WTC11 (cell line): ENCODE measurements around the gene FNDC3A.

ENCODE experiments used
- ATF1 ChIP-seq: sonication (generic); formaldehyde crosslinking; IDR thresholded peaks from 2 replicates; pipeline ENCODE4 v1.8.1; 2023; ENCODE audit warnings: mild to moderate bottlenecking, moderate library complexity, missing genetic modification reagents
- GABPB1 ChIP-seq: sonication (generic); formaldehyde crosslinking; IDR thresholded peaks from 2 replicates; pipeline ENCODE4 v1.8.1; 2023; ENCODE audit warnings: mild to moderate bottlenecking, missing genetic modification reagents
- IRF2 ChIP-seq: sonication (generic); formaldehyde crosslinking; IDR thresholded peaks from 2 replicates; pipeline ENCODE4 v1.8.0; 2022; ENCODE audit warnings: low read depth, missing genetic modification reagents, borderline replicate concordance
- JUN ChIP-seq: sonication (generic); formaldehyde crosslinking; IDR thresholded peaks from 2 replicates; pipeline ENCODE4 v1.8.0; 2023; ENCODE audit warnings: mild to moderate bottlenecking, missing genetic modification reagents
- KAT7 ChIP-seq: sonication (generic); formaldehyde crosslinking; IDR thresholded peaks from 2 replicates; pipeline ENCODE4 v1.8.1; 2023; ENCODE audit warnings: missing genetic modification reagents, mild to moderate bottlenecking, borderline replicate concordance
- NR2C2 ChIP-seq: sonication (generic); formaldehyde crosslinking; IDR thresholded peaks from 2 replicates; pipeline ENCODE4 v1.8.0; 2022; ENCODE audit warnings: mild to moderate bottlenecking, missing genetic modification reagents
- RELA ChIP-seq: sonication (generic); formaldehyde crosslinking; IDR thresholded peaks from 2 replicates; pipeline ENCODE4 v1.8.1; 2022; ENCODE audit warnings: missing genetic modification reagents, mild to moderate bottlenecking, borderline replicate concordance
- RORB ChIP-seq: fragments of 250-450 bp; sonication (Bioruptor Pico); IDR thresholded peaks from 2 replicates; pipeline ENCODE4 v1.9.0; 2021; ENCODE audit warnings: mild to moderate bottlenecking
- ZNF121 ChIP-seq: sonication (generic); formaldehyde crosslinking; IDR thresholded peaks from 2 replicates; pipeline ENCODE4 v1.8.0; 2023; ENCODE audit warnings: missing genetic modification reagents
- TF ChIP-seq, protein P1 (sequence below): sonication (generic); formaldehyde crosslinking; IDR thresholded peaks from 2 replicates; pipeline ENCODE4 v1.8.0; 2022; ENCODE audit warnings: mild to moderate bottlenecking, missing genetic modification reagents
- TF ChIP-seq, protein P2 (sequence below): fragments of 200-600 bp; IDR thresholded peaks from 2 replicates; pipeline ENCODE4 v1.8.0; 2022; ENCODE audit warnings: antibody characterized with exemption
- TF ChIP-seq, protein P3 (sequence below): sonication (generic); formaldehyde crosslinking; IDR thresholded peaks from 2 replicates; pipeline ENCODE4 v1.8.0; 2023; ENCODE audit warnings: missing genetic modification reagents, mild to moderate bottlenecking, borderline replicate concordance
- TF ChIP-seq, protein P4 (sequence below): sonication (generic); formaldehyde crosslinking; IDR thresholded peaks from 2 replicates; pipeline ENCODE4 v1.8.1; 2022; ENCODE audit warnings: mild to moderate bottlenecking, moderate library complexity, missing genetic modification reagents

DNA sequence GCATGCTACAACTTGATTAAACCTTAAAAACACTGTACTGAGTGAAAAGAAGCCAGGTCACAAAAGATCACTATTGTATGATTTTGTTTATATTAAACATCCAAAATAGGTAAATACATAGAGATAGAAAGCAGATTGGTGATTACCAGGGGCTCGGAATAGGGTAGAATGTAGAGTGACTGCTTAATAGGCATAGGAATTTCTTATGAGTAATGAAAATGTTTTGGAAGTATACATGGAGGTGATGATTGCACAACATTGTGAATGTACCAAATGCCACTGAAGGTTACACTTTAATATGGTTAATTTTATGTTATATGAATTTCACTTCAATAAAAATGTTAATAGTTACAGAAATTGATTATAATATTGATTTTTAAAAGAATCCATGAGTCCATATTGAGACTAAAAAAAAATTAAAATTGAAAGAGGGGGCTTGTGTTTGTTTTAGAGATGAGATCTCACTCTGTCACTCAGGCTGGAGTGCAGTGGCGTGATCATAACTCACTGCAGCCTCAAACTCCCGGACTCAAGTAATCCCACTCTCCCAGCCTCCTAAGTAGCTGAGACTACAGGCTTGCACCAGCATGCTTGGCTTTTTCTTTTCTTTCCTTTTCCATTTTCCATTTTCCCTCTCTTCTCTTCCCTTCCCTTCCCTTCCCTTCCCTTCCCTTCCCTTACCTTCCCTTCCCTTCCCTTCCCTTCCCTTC lies 85.1 kb downstream of the FNDC3A start:
- TF ChIP-seq, protein P1, sequence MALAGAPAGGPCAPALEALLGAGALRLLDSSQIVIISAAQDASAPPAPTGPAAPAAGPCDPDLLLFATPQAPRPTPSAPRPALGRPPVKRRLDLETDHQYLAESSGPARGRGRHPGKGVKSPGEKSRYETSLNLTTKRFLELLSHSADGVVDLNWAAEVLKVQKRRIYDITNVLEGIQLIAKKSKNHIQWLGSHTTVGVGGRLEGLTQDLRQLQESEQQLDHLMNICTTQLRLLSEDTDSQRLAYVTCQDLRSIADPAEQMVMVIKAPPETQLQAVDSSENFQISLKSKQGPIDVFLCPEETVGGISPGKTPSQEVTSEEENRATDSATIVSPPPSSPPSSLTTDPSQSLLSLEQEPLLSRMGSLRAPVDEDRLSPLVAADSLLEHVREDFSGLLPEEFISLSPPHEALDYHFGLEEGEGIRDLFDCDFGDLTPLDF (CRISPR knock-in tag), result no peak
- TF ChIP-seq, protein P2, sequence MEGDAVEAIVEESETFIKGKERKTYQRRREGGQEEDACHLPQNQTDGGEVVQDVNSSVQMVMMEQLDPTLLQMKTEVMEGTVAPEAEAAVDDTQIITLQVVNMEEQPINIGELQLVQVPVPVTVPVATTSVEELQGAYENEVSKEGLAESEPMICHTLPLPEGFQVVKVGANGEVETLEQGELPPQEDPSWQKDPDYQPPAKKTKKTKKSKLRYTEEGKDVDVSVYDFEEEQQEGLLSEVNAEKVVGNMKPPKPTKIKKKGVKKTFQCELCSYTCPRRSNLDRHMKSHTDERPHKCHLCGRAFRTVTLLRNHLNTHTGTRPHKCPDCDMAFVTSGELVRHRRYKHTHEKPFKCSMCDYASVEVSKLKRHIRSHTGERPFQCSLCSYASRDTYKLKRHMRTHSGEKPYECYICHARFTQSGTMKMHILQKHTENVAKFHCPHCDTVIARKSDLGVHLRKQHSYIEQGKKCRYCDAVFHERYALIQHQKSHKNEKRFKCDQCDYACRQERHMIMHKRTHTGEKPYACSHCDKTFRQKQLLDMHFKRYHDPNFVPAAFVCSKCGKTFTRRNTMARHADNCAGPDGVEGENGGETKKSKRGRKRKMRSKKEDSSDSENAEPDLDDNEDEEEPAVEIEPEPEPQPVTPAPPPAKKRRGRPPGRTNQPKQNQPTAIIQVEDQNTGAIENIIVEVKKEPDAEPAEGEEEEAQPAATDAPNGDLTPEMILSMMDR, result no peak
- TF ChIP-seq RELA (CRISPR knock-in tag) (no peak), IRF2 (CRISPR knock-in tag) (no peak), GABPB1 (CRISPR knock-in tag) (no peak), RORB (CRISPR knock-in tag) (no peak), KAT7 (CRISPR knock-in tag) (no peak), JUN (no peak), ZNF121 (CRISPR knock-in tag) (no peak), NR2C2 (CRISPR knock-in tag) (no peak), ATF1 (CRISPR knock-in tag) (no peak)
- TF ChIP-seq, protein P3, sequence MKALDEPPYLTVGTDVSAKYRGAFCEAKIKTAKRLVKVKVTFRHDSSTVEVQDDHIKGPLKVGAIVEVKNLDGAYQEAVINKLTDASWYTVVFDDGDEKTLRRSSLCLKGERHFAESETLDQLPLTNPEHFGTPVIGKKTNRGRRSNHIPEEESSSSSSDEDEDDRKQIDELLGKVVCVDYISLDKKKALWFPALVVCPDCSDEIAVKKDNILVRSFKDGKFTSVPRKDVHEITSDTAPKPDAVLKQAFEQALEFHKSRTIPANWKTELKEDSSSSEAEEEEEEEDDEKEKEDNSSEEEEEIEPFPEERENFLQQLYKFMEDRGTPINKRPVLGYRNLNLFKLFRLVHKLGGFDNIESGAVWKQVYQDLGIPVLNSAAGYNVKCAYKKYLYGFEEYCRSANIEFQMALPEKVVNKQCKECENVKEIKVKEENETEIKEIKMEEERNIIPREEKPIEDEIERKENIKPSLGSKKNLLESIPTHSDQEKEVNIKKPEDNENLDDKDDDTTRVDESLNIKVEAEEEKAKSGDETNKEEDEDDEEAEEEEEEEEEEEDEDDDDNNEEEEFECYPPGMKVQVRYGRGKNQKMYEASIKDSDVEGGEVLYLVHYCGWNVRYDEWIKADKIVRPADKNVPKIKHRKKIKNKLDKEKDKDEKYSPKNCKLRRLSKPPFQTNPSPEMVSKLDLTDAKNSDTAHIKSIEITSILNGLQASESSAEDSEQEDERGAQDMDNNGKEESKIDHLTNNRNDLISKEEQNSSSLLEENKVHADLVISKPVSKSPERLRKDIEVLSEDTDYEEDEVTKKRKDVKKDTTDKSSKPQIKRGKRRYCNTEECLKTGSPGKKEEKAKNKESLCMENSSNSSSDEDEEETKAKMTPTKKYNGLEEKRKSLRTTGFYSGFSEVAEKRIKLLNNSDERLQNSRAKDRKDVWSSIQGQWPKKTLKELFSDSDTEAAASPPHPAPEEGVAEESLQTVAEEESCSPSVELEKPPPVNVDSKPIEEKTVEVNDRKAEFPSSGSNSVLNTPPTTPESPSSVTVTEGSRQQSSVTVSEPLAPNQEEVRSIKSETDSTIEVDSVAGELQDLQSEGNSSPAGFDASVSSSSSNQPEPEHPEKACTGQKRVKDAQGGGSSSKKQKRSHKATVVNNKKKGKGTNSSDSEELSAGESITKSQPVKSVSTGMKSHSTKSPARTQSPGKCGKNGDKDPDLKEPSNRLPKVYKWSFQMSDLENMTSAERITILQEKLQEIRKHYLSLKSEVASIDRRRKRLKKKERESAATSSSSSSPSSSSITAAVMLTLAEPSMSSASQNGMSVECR (CRISPR knock-in tag), result no peak
- TF ChIP-seq, protein P4, sequence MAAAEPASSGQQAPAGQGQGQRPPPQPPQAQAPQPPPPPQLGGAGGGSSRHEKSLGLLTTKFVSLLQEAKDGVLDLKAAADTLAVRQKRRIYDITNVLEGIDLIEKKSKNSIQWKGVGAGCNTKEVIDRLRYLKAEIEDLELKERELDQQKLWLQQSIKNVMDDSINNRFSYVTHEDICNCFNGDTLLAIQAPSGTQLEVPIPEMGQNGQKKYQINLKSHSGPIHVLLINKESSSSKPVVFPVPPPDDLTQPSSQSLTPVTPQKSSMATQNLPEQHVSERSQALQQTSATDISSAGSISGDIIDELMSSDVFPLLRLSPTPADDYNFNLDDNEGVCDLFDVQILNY (CRISPR knock-in tag), result no peak
